GM21825 (cell line): ENCODE results near the gene CNOT4.
"Not testable (repeated sequence)": the region's sequence is repeated elsewhere in the genome, so short reads cannot be mapped to it uniquely, and the experiment has no call there.

Experiments used
- ATAC-seq: cut with Tn5 transposase; IDR thresholded peaks from one replicate; pipeline ENCODE4 v1.9.1; 2021; ENCODE audit warnings: mild to moderate bottlenecking, moderate library complexity; ENCODE audit not compliant: unreplicated experiment

Gene CNOT4

GRCh38 chr7:135459076-135459475, 50.8 kb downstream of the CNOT4 start:
- ATAC-seq = no peak

- no peak for ATAC-seq
These were observed 55.8 kb downstream of the CNOT4 start for GRCh38 chr7:135454060-135454459.

GRCh38 chr7:135449436-135449835, 60.5 kb downstream of the CNOT4 start:
- no peak for ATAC-seq

- ATAC-seq = no peak
These were observed 61.1 kb downstream of the CNOT4 start for GRCh38 chr7:135448753-135449152.

- ATAC-seq = no peak
These were observed 62.2 kb downstream of the CNOT4 start for GRCh38 chr7:135447748-135448147.

GRCh38 chr7:135445690-135446089, 64.2 kb downstream of the CNOT4 start:
- no peak for ATAC-seq

GRCh38 chr7:135445266-135445665, 64.6 kb downstream of the CNOT4 start:
- ATAC-seq = not testable (repeated sequence)

- ATAC-seq = no peak
These were observed 68.1 kb downstream of the CNOT4 start for GRCh38 chr7:135441791-135442190.

- ATAC-seq = no peak
These were observed 75.9 kb downstream of the CNOT4 start for GRCh38 chr7:135434047-135434446.

- no peak for ATAC-seq
These were observed 79.3 kb downstream of the CNOT4 start for GRCh38 chr7:135430626-135431025.

- no peak for ATAC-seq
These were observed 81.0 kb downstream of the CNOT4 start for GRCh38 chr7:135428879-135429278.

GRCh38 chr7:135428011-135428410, 81.9 kb downstream of the CNOT4 start:
- no peak for ATAC-seq

- ATAC-seq = no peak
These were observed 82.7 kb downstream of the CNOT4 start for GRCh38 chr7:135427166-135427565.

GRCh38 chr7:135425036-135425435, 84.9 kb downstream of the CNOT4 start:
- no peak for ATAC-seq

GRCh38 chr7:135420786-135421185, 89.1 kb downstream of the CNOT4 start:
- ATAC-seq = no peak

- ATAC-seq = no peak
These were observed 93.5 kb downstream of the CNOT4 start for GRCh38 chr7:135416431-135416830.

- ATAC-seq = no peak
These were observed 95.0 kb downstream of the CNOT4 start for GRCh38 chr7:135414850-135415439.

- no peak for ATAC-seq
These were observed 95.7 kb downstream of the CNOT4 start for GRCh38 chr7:135414208-135414607.

- no peak for ATAC-seq
These were observed 98.8 kb downstream of the CNOT4 start for GRCh38 chr7:135411098-135411497.

GRCh38 chr7:135410543-135410942, 99.4 kb downstream of the CNOT4 start:
- no peak for ATAC-seq

GRCh38 chr7:135409845-135410542, 99.9 kb downstream of the CNOT4 start:
- no peak for ATAC-seq

GRCh38 chr7:135407884-135408283, 102.0 kb downstream of the CNOT4 start:
- no peak for ATAC-seq

GRCh38 chr7:135406918-135407317, 103.0 kb downstream of the CNOT4 start:
- ATAC-seq = no peak
